GM21576 (cell line): Measurements from ENCODE around the gene GTSE1.
A peak's percentile ranks its signal among the peaks of the same experiment; 100 is the strongest.
"Not testable (repeated sequence)": the region's sequence is repeated elsewhere in the genome, so short reads cannot be mapped to it uniquely, and the experiment has no call there.

Source experiments
- ATAC-seq: cut with Tn5 transposase; IDR thresholded peaks from one replicate; pipeline ENCODE4 v1.9.1; 2021; ENCODE audit warnings: mild to moderate bottlenecking, moderate library complexity; ENCODE audit not compliant: unreplicated experiment

GTSE1 gene

GRCh38 chr22:46296257-46297150 is at the start of gene GTSE1:
Gene GTSE1, plus strand, starts transcription at chr22:46296870. Its CDS starts 531 bp downstream, at chr22:46297401.
- ATAC-seq = peak; percentile 79

GRCh38 chr22:46247443-46247975 is 49.2 kb upstream of the GTSE1 start:
- ATAC-seq = no peak

GRCh38 chr22:46250035-46250782 is 46.5 kb upstream of the GTSE1 start, which contains the start of gene CDPF1:
Gene CDPF1, minus strand, starts transcription at chr22:46250293. Its CDS starts 2,009 bp downstream, at chr22:46248284.
- ATAC-seq = peak; percentile 74

- ATAC-seq = no peak
Measured at GRCh38 chr22:46250783-46251125, 45.9 kb upstream of the GTSE1 start.

GRCh38 chr22:46251266-46251665 is 45.4 kb upstream of the GTSE1 start:
- ATAC-seq = no peak

- no peak for ATAC-seq
Measured at GRCh38 chr22:46251816-46252380, 44.8 kb upstream of the GTSE1 start.

GRCh38 chr22:46256358-46256958 is 40.2 kb upstream of the GTSE1 start:
- no peak for ATAC-seq

GRCh38 chr22:46259374-46259773 is 37.3 kb upstream of the GTSE1 start:
- ATAC-seq = no peak

GRCh38 chr22:46260038-46260437 is 36.6 kb upstream of the GTSE1 start:
- ATAC-seq = no peak

GRCh38 chr22:46262449-46263215 is 34.0 kb upstream of the GTSE1 start:
- ATAC-seq = no peak

GRCh38 chr22:46263216-46263590 is 33.5 kb upstream of the GTSE1 start, which contains the start of gene PKDREJ:
Gene PKDREJ, minus strand, starts transcription at chr22:46263343. Its CDS starts 21 bp downstream, at chr22:46263322.
- no peak for ATAC-seq

GRCh38 chr22:46264520-46264919 is 32.1 kb upstream of the GTSE1 start:
- not testable (repeated sequence) for ATAC-seq

- not testable (repeated sequence) for ATAC-seq
Measured at GRCh38 chr22:46265627-46266026, 31.0 kb upstream of the GTSE1 start.

GRCh38 chr22:46267431-46268279 is 29.0 kb upstream of the GTSE1 start, which contains the start of gene TTC38:
Gene TTC38, plus strand, starts transcription at chr22:46268008. Its CDS starts 32 bp downstream, at chr22:46268040.
- peak; percentile 49 for ATAC-seq

GRCh38 chr22:46269564-46269963 is 27.1 kb upstream of the GTSE1 start:
- no peak for ATAC-seq

GRCh38 chr22:46272196-46272595 is 24.5 kb upstream of the GTSE1 start:
- no peak for ATAC-seq

GRCh38 chr22:46272762-46273431 is 23.8 kb upstream of the GTSE1 start:
- ATAC-seq = no peak

- no peak for ATAC-seq
Measured at GRCh38 chr22:46273432-46274148, 23.1 kb upstream of the GTSE1 start.
